HG02884 (cell line): ENCODE results near the gene GPBP1L1.
"Not testable (repeated sequence)": the region's sequence is repeated elsewhere in the genome, so short reads cannot be mapped to it uniquely, and the experiment has no call there.

Source experiments
- ATAC-seq: cut with Tn5 transposase; IDR thresholded peaks from one replicate; pipeline ENCODE4 v1.9.1; 2021; ENCODE audit warnings: mild to moderate bottlenecking, moderate library complexity; ENCODE audit not compliant: unreplicated experiment

The GPBP1L1 gene

GRCh38 chr1:45684402-45684801 lies 1.9 kb downstream of the GPBP1L1 start:
- no peak for ATAC-seq

GRCh38 chr1:45682942-45683341 lies 3.4 kb downstream of the GPBP1L1 start:
- ATAC-seq: no peak

- no peak for ATAC-seq
Measured at GRCh38 chr1:45679123-45679522, 7.2 kb downstream of the GPBP1L1 start.

GRCh38 chr1:45678489-45678888 lies 7.8 kb downstream of the GPBP1L1 start:
- no peak for ATAC-seq

GRCh38 chr1:45677751-45678245 lies 8.5 kb downstream of the GPBP1L1 start:
- no peak for ATAC-seq

GRCh38 chr1:45676553-45676952 lies 9.8 kb downstream of the GPBP1L1 start:
- not testable (repeated sequence) for ATAC-seq

- ATAC-seq: no peak
Measured at GRCh38 chr1:45674478-45674877, 11.9 kb downstream of the GPBP1L1 start.

GRCh38 chr1:45673956-45674355 lies 12.4 kb downstream of the GPBP1L1 start:
- ATAC-seq: no peak

GRCh38 chr1:45669859-45670655 lies 16.3 kb downstream of the GPBP1L1 start:
- ATAC-seq: no peak

GRCh38 chr1:45669379-45669778 lies 17.0 kb downstream of the GPBP1L1 start:
- ATAC-seq: no peak

- no peak for ATAC-seq
Measured at GRCh38 chr1:45668526-45668925, 17.8 kb downstream of the GPBP1L1 start.

- ATAC-seq: no peak
Measured at GRCh38 chr1:45667321-45668111, 18.8 kb downstream of the GPBP1L1 start.

GRCh38 chr1:45666836-45667235 lies 19.5 kb downstream of the GPBP1L1 start:
- no peak for ATAC-seq

- ATAC-seq: no peak
Measured at GRCh38 chr1:45660336-45660735, 26.0 kb downstream of the GPBP1L1 start.

- ATAC-seq: no peak
Measured at GRCh38 chr1:45659222-45659621, 27.1 kb downstream of the GPBP1L1 start.

- no peak for ATAC-seq
Measured at GRCh38 chr1:45658171-45658570, 28.2 kb downstream of the GPBP1L1 start.

GRCh38 chr1:45656573-45657226 lies 29.6 kb downstream of the GPBP1L1 start:
- ATAC-seq: no peak

GRCh38 chr1:45654540-45655280 lies 31.6 kb downstream of the GPBP1L1 start:
- no peak for ATAC-seq

GRCh38 chr1:45647248-45648021 lies 38.9 kb downstream of the GPBP1L1 start:
- no peak for ATAC-seq

- ATAC-seq: no peak
Measured at GRCh38 chr1:45644661-45645060, 41.7 kb downstream of the GPBP1L1 start.
